ENCODE results near the gene ZNF148.

Gene ZNF148

DNA sequence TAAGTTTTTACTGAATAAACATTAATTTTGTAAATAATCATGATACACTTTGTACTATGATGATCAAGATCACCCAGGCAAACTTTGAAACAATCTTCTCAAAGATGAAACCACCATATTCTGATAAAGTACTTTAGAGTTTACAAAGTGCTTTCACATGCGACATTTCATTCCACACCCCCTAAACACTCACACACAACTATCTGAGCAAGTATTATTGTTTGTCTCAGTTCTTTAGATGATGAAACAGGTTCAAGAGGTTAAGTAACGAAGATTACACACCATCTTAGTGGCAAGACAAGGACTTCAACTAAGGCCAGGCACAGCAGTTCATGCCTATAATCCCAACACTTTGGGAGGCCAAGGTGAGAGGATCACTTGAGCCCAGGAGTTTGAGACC is 37.6 kb downstream of the ZNF148 start:
- in situ Hi-C loops (cut with HindIII; ENCODE audit: low sequenced_read_pairs) = no loop called here

DNA sequence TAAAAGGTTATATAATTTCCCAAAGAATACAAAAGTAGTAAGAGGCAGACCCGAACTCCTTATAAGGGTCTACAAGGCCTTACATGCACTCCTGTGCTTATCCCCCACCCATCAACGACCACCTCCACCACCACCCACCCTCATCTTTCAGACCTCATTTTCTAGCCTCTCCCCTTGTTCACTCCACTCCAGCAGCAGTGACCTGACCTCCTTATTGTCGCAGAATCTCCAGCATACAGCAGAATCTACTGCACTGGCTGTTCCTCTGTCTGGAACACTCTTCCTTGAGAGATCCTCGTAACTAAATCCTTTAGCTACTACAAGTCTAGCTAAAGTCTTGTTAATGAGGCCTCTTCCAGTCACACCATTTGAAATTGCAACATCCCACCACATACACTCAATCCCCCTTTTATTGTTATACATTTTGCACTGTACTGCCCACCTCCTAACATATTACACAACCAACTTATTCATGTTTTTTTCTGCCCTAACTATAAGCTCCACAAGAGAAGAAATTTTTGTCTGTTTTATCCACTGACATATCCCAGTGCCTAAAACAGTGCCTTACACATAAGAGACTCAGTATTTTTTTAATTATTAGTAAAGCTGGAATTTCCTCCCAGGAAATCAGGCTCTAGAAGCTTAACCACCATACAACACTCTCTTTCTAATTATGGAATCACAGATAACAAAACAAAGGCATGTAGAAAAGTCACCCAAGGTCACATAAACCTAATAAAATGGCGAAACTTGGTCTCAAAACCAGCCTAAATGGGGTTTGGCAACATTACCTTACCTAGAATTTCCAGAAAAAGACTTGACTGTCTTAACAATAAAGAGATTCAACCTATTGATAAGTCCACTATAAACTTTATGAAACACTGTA is 40.2 kb downstream of the ZNF148 start:
- in situ Hi-C loops (cut with HindIII; ENCODE audit: low sequenced_read_pairs) = no loop called here

DNA sequence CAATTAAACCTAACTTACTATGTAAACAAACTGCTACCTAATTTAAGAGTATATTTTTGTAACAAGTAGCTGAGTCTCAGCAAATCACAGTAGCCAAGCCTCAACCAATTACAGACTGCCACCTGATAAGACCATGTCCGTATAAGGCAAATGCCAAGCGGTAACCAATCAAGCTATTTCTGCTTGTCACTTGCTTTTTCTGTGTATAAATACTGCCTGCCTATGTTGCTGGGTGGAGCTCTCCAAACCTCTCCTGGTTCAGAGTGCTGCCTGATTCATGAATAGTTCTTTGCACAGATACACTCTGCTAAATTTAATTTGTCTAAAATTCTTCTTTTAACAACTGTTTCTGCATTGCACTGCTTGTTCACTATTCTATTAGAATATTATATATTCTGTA is 42.6 kb downstream of the ZNF148 start:
- in situ Hi-C loops (cut with HindIII; ENCODE audit: low sequenced_read_pairs) = no loop called here

DNA sequence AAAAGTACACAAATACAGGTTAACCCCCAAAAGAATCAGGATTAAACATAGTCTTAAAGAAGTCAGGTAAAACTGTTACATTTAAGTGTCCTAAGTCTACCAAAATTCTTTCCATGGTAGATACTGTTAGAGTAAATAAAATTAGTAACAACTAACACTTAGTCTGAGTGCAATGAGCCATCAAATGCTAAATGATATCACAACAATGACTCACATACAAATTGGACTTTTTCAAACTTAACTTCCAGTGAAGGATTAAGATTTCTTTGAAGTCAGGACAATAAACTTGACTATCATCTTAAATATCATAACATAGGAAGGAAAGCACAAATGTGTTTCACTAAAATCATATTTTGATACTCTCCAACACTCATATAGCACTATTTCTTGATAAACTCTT is 43.9 kb downstream of the ZNF148 start:
- in situ Hi-C loops (cut with HindIII; ENCODE audit: low sequenced_read_pairs) = no loop called here

DNA sequence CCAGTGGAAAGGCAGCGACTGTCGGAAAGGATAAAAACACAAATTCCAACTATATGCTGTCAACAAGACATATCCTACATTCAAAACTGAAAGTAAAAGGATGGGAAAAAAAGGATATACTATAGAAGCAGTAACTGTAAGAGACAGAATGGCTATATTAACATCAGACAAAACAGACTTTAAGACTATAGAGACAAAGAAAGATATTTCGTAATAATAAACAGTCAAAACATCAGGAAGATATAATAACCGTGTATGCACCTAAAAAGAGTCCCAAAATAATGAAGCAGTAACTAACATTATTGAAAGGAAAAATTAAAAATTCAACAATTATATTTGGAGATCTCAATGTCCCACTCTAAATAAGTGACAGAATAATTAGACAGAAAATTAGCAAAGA is 48.2 kb downstream of the ZNF148 start:
- in situ Hi-C loops (cut with HindIII; ENCODE audit: low sequenced_read_pairs) = no loop called here

DNA sequence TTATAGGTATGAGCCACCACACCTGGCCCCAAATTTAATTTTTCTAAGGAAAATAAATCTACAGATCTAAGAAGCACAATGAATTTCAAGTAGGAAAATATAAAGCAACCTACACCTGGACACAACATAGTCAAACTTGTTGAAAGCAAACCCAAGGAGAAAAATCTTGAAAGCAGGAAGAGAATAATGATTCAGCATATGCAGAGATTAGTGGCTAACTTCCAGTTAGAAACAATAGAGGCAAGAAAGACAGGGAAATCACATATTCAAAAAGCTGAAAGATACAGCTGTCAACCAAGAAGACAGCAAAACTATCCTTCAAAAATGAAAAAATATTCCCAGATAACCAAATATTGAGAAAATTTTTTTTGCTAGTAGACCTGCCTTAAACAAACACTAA is 49.4 kb downstream of the ZNF148 start:
- in situ Hi-C loops (cut with HindIII; ENCODE audit: low sequenced_read_pairs) = no loop called here

DNA sequence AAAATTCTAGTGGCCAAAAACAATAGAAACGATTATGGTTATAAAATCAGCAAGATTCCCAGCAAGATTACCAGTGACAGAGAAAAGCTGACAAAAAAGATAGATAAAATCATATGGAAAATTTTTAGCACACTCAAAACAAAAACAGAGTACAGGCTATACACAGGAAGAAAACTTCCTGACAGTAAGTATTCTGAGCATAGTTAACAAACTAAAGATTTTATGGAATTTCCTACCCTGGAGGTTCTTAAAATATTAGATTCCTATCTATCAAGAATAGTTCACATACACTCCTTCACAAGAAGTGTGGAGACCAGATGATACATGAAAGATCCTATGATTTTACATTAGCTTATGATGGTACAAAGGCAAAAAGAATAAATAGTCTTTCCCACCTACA is 50.8 kb downstream of the ZNF148 start:
- in situ Hi-C loops (cut with HindIII; ENCODE audit: low sequenced_read_pairs) = no loop called here

DNA sequence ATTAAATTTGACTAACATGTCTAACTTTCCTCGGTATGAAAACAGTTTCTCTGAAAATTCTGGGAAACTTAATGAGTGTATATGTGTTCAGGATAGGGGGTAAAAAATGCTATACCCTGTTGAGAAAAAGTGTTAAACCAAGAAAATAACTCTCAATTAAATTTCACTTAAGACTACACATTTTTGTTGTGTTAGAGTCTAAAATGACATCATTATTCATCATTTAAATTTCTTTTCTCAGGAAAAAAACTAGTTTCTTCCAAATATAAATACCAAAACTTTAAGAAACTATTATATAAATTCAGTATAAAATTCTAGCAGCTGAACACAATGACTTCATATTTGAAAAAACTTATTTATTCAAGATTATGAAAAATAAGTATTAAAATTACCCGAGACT is 52.2 kb downstream of the ZNF148 start:
- in situ Hi-C loops (cut with HindIII; ENCODE audit: low sequenced_read_pairs) = no loop called here

DNA sequence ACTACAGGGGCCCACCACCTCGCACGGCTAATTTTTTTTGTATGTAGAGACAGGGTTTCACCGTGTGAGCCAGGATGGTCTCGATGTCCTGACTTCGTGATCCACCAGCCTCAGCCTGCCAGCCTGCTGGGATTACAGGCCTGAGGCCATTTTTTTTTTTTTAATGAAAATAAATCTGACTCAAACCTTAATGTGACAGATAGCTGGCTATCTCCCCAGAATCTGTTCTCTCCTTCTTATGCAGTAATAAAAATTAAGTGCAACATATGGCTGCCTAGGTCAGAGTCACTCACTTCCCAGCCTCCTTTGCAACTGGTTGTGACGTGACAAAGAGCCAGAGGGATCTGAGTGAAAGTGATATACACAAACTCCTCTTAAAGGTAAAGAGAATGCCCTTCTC is 53.0 kb downstream of the ZNF148 start:
- in situ Hi-C loops (cut with HindIII; ENCODE audit: low sequenced_read_pairs) = no loop called here

DNA sequence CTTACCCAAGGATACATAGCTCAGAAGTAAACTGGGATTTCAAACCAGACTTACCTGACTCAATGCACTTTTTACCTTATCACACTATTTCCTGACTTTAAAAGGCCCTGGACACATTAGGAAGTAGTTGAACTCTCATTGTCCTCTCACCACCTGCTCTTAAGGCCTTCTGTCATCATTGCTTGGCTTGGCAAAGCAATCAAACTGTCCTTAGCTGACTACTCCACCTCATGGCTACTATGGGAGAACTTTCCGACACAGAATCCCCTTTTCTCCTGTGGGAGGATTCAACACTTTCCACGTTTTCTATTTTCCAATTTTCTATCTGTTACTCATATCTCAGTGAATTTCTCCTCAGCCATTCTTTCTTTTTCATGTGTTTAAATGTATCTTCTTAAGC is 55.4 kb downstream of the ZNF148 start:
- in situ Hi-C loops (cut with HindIII; ENCODE audit: low sequenced_read_pairs) = no loop called here

DNA sequence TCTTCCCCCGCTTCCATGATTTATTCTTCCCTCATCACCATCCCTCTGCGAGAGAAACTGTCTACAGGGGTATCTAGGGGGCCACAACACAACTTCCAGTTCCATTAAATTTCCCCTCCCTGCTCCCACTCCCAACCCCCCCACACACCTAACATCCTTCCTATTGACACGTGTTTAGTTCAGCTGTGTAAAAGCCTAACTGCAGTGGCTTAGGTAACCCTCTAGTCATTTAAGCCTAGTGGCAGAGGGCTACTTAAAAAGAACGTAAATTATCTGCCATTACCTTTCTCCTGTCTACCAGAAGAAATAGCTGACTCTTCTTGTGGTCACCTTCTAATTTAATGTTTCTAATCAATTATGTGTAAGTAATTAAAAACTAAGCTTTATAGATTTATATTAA is 56.3 kb downstream of the ZNF148 start:
- in situ Hi-C loops (cut with HindIII; ENCODE audit: low sequenced_read_pairs) = no loop called here

DNA sequence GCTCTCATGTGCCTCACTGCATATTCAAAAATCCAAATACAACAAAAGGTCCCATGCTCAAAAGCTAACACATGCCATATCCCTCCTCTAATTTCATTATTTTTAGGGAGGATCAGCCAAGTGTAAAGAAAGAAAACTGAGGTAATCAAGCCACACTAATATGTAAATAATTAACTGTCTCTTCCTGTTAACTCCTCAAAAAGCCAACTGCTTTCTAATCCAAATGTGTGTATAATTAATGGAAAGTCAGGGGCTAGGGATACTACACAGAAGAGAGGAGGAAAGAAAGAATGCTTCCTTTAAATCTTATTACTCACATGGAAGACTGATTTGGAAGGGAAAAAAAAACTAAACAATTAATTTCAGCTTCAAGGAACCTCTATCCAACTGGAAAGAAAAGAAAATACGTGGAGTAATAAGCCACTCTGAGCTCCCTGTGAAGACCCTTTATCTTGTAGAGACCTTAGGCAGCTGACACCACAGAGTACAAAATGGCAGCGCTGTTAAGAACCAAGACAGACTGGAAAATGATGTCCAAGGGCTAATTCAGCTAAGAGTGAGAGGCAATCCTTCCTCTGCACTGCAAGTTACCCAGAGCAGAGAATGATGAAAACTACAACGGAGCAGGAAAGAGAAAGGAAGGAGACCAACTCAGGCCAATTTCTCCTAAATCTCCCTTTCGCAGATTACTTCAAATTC is 56.8 kb downstream of the ZNF148 start:
- in situ Hi-C loops (cut with HindIII; ENCODE audit: low sequenced_read_pairs) = no loop called here

DNA sequence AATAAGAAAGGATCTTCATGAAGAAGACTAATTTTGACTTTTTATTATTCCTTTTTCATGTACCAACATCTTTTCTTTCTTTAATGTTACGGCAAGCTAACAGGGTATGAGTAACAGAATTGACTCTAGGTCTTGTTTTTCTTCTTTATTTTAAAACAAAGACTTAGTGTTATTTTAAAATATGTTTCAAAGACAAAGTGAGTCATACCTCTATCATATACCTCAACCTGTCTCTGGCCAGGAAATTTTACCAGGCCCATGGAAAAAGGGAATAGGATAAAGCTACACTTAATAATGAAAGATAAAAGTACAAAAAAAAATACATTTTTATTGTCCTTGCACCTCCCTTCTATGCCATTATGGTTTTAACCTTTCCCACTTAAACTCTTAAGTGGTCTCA is 57.4 kb downstream of the ZNF148 start:
- in situ Hi-C loops (cut with HindIII; ENCODE audit: low sequenced_read_pairs) = no loop called here

DNA sequence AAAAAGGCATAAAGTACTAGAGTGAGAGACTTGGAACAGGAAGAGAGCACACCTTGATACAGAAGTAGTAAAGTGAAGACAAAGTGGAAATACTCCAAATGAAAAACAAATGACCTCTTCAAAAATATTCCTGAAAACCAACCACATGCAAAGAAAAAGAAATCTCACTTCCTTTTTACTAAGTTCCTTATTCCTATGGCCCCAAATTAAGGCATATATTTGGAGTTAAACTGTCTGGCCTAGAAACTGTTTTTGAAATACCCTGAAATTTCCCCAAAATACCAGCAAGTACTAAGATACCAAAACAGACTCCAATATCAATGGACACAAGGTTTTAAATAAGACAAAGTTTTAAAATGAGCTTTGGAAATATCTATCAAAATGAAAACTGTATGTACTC is 58.2 kb downstream of the ZNF148 start:
- in situ Hi-C loops (cut with HindIII; ENCODE audit: low sequenced_read_pairs) = no loop called here

DNA sequence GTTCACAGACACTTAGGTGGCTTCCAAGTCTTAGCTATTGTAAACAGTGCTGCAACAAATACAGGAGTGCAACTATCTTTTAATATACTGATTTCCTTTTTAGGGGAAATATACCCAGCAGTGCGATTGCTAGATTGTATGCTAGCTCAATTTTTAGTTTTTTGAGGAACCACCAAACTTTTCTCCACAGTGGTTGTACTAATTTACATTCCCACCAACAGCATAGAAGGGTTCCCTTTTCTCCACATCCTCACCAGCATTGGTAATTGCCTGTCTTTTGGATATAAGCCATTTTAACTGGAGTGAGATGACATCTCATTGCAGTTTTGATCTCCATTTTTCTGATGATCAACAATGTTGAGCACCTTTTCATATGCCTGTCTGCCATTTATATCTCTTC is 58.9 kb downstream of the ZNF148 start:
- in situ Hi-C loops (cut with HindIII; ENCODE audit: low sequenced_read_pairs) = no loop called here

DNA sequence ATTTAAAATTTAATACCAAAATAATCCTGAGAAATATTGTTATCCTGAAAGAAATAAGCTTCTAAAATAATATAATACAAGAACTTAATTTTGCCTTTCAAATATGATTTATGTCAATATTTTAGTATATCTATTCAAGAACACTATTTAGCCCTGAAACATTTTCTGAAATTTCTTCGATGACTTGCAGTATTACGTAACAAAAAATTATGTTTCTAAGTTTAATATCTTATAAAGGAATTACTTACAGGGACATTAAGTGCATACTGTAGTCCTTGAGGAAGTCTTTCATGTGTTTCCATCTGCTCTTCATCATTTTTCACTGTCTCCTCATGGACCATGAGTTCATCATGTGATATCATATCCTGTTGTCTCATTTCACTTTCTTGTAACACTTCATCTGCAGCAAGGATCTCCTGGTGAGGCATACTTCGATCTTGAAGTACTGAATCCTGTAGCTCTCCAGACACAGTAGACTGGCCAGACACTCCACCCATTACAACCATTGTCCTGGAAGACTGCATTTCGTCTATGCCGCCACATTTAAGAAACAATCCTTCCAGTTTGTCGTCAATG is 62.0 kb downstream of the ZNF148 start:
- in situ Hi-C loops (cut with HindIII; ENCODE audit: low sequenced_read_pairs) = no loop called here

DNA sequence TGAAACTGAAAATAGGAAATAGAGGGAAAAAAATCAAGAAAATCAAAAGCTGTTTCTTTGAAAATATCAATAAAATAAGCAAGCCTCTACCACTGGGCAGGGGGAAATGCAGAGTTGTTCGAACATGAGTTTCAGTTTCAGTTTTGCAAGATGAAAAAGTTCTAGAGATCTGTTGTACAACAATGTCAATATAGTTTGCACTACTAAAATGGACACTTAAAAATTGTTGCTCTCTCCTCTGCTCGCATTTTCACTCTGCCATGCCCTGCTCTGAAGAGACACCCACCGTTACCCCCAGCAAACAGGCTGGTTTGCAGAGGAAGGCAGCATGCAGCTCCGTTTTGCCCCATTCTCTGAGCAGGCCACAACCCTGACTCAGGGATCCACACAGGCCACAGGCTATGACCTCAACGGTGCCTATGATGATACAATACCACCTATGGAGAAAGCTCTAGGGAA is 64.5 kb downstream of the ZNF148 start:
- in situ Hi-C loops (cut with HindIII; ENCODE audit: low sequenced_read_pairs) = no loop called here

DNA sequence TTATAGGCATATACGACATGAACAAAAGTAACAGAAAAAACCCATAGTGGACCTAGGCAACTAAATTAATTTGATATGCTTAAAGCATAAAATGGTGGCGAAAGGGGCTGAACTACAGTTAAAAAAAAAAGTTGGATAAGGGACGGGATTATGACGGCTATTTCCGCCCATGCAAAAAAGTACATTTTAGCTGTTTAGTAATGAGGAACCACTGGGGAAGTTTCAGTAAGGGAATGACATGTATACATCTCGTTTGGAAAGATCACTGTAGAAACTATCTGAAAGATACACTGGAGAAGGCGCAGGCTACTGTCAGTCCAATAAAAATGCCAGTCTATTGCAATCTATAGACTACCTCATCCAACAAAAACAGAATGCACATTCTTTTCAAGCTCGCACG is 65.6 kb downstream of the ZNF148 start:
- in situ Hi-C loops (cut with HindIII; ENCODE audit: low sequenced_read_pairs) = no loop called here

DNA sequence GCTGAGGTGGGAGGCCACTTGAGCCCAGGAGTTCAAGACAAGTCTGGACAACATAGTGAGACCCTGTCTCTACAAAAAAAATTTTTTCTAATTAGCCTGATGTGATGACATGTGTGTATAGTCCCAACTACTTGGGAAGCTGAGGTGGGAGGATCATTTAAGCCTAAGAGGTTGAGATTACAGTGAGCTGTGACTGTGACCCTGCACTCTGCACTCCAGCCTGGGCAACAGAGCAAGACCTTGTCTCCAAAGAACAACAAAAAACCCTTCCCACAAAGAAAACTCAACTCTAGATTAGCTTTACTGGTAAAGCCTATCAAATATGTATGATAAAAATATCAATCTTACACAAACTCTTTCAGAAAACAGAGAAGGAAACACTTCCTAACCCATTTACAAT is 68.5 kb downstream of the ZNF148 start:
- in situ Hi-C loops (cut with HindIII; ENCODE audit: low sequenced_read_pairs) = no loop called here

DNA sequence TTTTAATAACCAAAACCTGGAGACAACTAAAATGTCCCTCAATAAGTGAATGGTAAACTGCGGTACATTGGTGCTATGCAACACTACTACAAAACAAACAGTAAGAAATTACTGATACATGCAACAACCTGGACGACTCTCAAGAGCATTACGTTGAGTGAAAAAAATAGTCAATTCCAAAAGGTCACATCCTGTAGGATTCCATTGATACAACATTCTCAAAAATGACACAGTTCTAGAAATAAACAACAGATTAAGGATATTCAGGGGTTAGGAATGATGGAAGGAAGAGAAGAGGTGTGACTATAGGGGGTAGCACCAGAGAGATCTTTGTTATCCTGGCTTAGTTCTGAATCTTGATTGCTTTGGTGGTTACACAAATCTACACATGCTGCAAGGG is 72.2 kb downstream of the ZNF148 start:
- in situ Hi-C loops (cut with HindIII; ENCODE audit: low sequenced_read_pairs) = no loop called here

DNA sequence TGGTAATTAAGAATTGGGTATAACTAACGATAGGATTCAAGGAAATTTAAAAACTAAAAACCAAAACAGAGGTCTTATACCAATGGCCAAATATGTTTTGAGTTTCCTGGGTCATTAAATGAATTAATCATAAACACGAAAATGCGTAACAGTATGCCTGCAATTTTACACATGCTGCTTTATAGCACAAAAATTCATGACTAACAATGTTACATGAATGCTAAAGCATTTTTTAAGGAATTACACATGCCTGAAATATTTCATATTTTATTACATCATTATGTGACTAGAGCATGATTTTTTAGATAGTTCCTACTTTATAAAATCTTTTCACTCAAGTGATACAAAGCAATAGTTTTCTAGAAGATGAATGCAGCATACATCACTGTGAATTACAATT is 74.7 kb downstream of the ZNF148 start:
- in situ Hi-C loops (cut with HindIII; ENCODE audit: low sequenced_read_pairs) = no loop called here

DNA sequence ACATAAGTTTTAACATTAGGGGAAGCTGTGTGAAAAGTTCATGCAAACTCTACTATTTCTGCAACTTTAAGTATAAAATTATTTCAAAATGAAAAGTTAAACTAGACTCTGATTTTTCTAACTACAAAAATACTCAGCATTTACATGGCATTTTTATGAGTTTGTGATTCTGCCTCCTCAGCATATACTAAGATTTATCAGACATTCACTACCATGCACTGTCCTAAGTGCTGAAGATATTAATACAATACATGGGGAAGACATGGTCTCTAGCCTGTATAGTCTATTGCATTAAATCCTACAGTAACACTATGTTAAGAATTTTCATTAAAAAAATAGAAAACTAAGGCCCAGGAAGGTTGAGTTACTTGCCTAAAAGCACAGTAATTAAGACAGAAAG is 80.7 kb downstream of the ZNF148 start:
- in situ Hi-C loops (cut with HindIII; ENCODE audit: low sequenced_read_pairs) = no loop called here
